Astrocyte (in vitro differentiated cells and primary cell): Measurements from ENCODE around the gene EIF4G2. TPM values are rescaled to one million over a fixed set of nuclear protein-coding genes. Genes with fewer than 3 reads are reported as not detected.

ENCODE experiments used
- DNase-seq: peaks from one replicate; pipeline ENCODE4 v3.0.0-alpha.2; 2010; ENCODE audit warnings: low read depth
- FAIRE-seq: peaks from 2 replicates; lab custom pipeline; 2011; peaks lifted over from hg19 to GRCh38; lab: Jason Lieb, UNC
- H2AFZ ChIP-seq: 2 replicates; pipeline ENCODE4 v1.6.0; 2012; ENCODE audit warnings: low read depth, low read length, inconsistent platforms
- H3K27ac ChIP-seq: 2 replicates; pipeline ENCODE4 v1.5.1; 2011; ENCODE audit warnings: low read depth, low read length, inconsistent platforms
- H3K27me3 ChIP-seq: 2 replicates; pipeline ENCODE4 v1.6.0; 2011; ENCODE audit warnings: low read length, inconsistent platforms; ENCODE audit not compliant: insufficient read depth
- H3K36me3 ChIP-seq: 2 replicates; pipeline ENCODE4 v1.5.1; 2011; ENCODE audit warnings: low read length, inconsistent platforms; ENCODE audit not compliant: insufficient read depth
- H3K4me1 ChIP-seq: 2 replicates; pipeline ENCODE4 v1.5.1; 2011; ENCODE audit warnings: low read length, inconsistent platforms; ENCODE audit not compliant: insufficient read depth
- H3K4me2 ChIP-seq: 2 replicates; pipeline ENCODE4 v1.6.0; 2012; ENCODE audit warnings: low read length, inconsistent platforms
- H3K4me3 ChIP-seq: 2 replicates; pipeline ENCODE4 v1.5.1; 2011; ENCODE audit warnings: low read depth, mild to moderate bottlenecking, low read length, inconsistent platforms; ENCODE audit not compliant: insufficient read depth
- H3K79me2 ChIP-seq: 2 replicates; pipeline ENCODE4 v1.6.0; 2012; ENCODE audit warnings: mild to moderate bottlenecking, low read length, inconsistent platforms; ENCODE audit not compliant: insufficient read depth
- H3K9ac ChIP-seq: 2 replicates; pipeline ENCODE4 v1.6.0; 2012; ENCODE audit warnings: mild to moderate bottlenecking, low read length, inconsistent platforms
- H3K9me3 ChIP-seq: 2 replicates; pipeline ENCODE4 v1.5.1; 2012; ENCODE audit warnings: low read depth, mild to moderate bottlenecking, low read length, inconsistent platforms; ENCODE audit not compliant: insufficient read depth
- H4K20me1 ChIP-seq: 2 replicates; pipeline ENCODE4 v1.6.0; 2012; ENCODE audit warnings: low read length, inconsistent platforms; ENCODE audit not compliant: insufficient read depth
- H3K27ac Mint-ChIP-seq: one replicate; pipeline ENCODE4 v1.8.0; 2021; ENCODE audit warnings: mild to moderate bottlenecking, mixed read lengths; ENCODE audit not compliant: unreplicated experiment
- H3K27me3 Mint-ChIP-seq: one replicate; pipeline ENCODE4 v1.8.0; 2021; ENCODE audit warnings: low read depth, mixed read lengths; ENCODE audit not compliant: unreplicated experiment
- H3K36me3 Mint-ChIP-seq: one replicate; pipeline ENCODE4 v1.8.0; 2021; ENCODE audit warnings: low read depth, mixed read lengths; ENCODE audit not compliant: unreplicated experiment
- H3K4me1 Mint-ChIP-seq: one replicate; pipeline ENCODE4 v1.8.0; 2021; ENCODE audit warnings: low read depth, mixed read lengths; ENCODE audit not compliant: unreplicated experiment
- H3K4me3 Mint-ChIP-seq: one replicate; pipeline ENCODE4 v1.8.0; 2021; ENCODE audit warnings: mild to moderate bottlenecking, moderate library complexity, mixed read lengths; ENCODE audit not compliant: unreplicated experiment
- H3K9me3 Mint-ChIP-seq: one replicate; pipeline ENCODE4 v1.8.0; 2021; ENCODE audit warnings: mild to moderate bottlenecking, mixed read lengths; ENCODE audit not compliant: unreplicated experiment
- CTCF ChIP-seq: IDR thresholded peaks from 2 replicates; pipeline ENCODE4 v1.5.1; 2011; ENCODE audit warnings: low read depth, mild to moderate bottlenecking, inconsistent platforms, low read length, moderate library complexity; ENCODE audit not compliant: insufficient read depth
- EZH2 ChIP-seq: IDR thresholded peaks from 2 replicates; pipeline ENCODE4 v1.6.1; 2012; ENCODE audit warnings: mild to moderate bottlenecking, low read length, inconsistent platforms; ENCODE audit not compliant: insufficient read depth
- total RNA-seq: library from RNA; stranded (reverse); gene quantifications from 2 replicates; pipeline ENCODE4 v1.2.1, GENCODE V29; 2021

Gene EIF4G2
- total RNA-seq, 1 donor from 2014 or later: 1,364 TPM

GRCh38 chr11:10857459-10857708 lies 48.7 kb upstream of the EIF4G2 start:
- H3K9me3 ChIP-seq: no peaks in the 10 kb centered on the region
- no peaks in the 10 kb centered on the region for H3K27me3 ChIP-seq
- Mint-ChIP-seq H3K9me3 (no peaks in the 10 kb centered on the region), H3K4me1 (peaks cover 16% of the 10 kb centered on the region), H3K27ac (peak overlapping the region; percentile 97), H3K4me3 (peak overlapping the region; percentile 99), H3K36me3 (peaks cover 7% of the 10 kb centered on the region), H3K27me3 (no peaks in the 10 kb centered on the region)
- no peaks in the 10 kb centered on the region for H4K20me1 ChIP-seq
- no peak for FAIRE-seq
- peak overlapping the region; percentile 88 for H3K4me2 ChIP-seq
- peak overlapping the region; percentile 73 for H2AFZ ChIP-seq
- peak overlapping the region; percentile 92 for H3K9ac ChIP-seq
- H3K4me1 ChIP-seq: no peaks in the 10 kb centered on the region
- peaks cover 29% of the 10 kb centered on the region for H3K36me3 ChIP-seq
- H3K4me3 ChIP-seq: peak overlapping the region; percentile 90
- H3K27ac ChIP-seq: peak overlapping the region; percentile 98
- TF ChIP-seq CTCF (no peak), EZH2 (no peak)
- H3K79me2 ChIP-seq: peaks cover 67% of the 10 kb centered on the region
- no peak for DNase-seq

- Histone ChIP-seq H3K9ac (peak overlapping the region; percentile 92), H2AFZ (peak overlapping the region; percentile 73), H3K27me3 (no peaks in the 10 kb centered on the region), H3K79me2 (peaks cover 71% of the 10 kb centered on the region), H3K4me2 (peak overlapping the region; percentile 88), H3K9me3 (no peaks in the 10 kb centered on the region), H3K4me1 (no peaks in the 10 kb centered on the region), H3K4me3 (peak overlapping the region; percentile 90), H3K36me3 (peaks cover 29% of the 10 kb centered on the region), H3K27ac (peak overlapping the region; percentile 98), H4K20me1 (peaks cover 3% of the 10 kb centered on the region)
- no peaks in the 10 kb centered on the region for H3K27me3 Mint-ChIP-seq
- peaks cover 7% of the 10 kb centered on the region for H3K36me3 Mint-ChIP-seq
- DNase-seq (peak; percentile 27), FAIRE-seq (no peak)
- TF ChIP-seq CTCF: no peak
- no peak for TF ChIP-seq EZH2
- H3K4me1 Mint-ChIP-seq: peaks cover 15% of the 10 kb centered on the region
- H3K27ac Mint-ChIP-seq: peak overlapping the region; percentile 97
- H3K4me3 Mint-ChIP-seq: peak overlapping the region; percentile 99
- H3K9me3 Mint-ChIP-seq: no peaks in the 10 kb centered on the region
Measured at GRCh38 chr11:10856689-10857458, 48.1 kb upstream of the EIF4G2 start.

- Histone ChIP-seq H3K4me2 (peak overlapping the region; percentile 16), H3K79me2 (peaks cover 68% of the 10 kb centered on the region)
Measured at GRCh38 chr11:10855295-10855694, 46.6 kb upstream of the EIF4G2 start.

More at GRCh38 chr11:10855295-10855694, 46.6 kb upstream of the EIF4G2 start:
- peaks cover 14% of the 10 kb centered on the region for H3K4me1 Mint-ChIP-seq
- H3K27me3 ChIP-seq: no peaks in the 10 kb centered on the region
- H3K27ac Mint-ChIP-seq: no peak overlapping the region
- peaks cover 4% of the 10 kb centered on the region for H4K20me1 ChIP-seq
- no peak overlapping the region for H3K4me3 Mint-ChIP-seq
- H3K36me3 ChIP-seq: peaks cover 29% of the 10 kb centered on the region
- H3K27ac ChIP-seq: no peak overlapping the region
- TF ChIP-seq CTCF (no peak), EZH2 (no peak)
- FAIRE-seq (no peak), DNase-seq (no peak)
- H3K4me3 ChIP-seq: no peak overlapping the region
- no peaks in the 10 kb centered on the region for H3K27me3 Mint-ChIP-seq
- no peak overlapping the region for H3K9ac ChIP-seq
- no peak overlapping the region for H2AFZ ChIP-seq
- H3K9me3 Mint-ChIP-seq: no peaks in the 10 kb centered on the region
- peaks cover 7% of the 10 kb centered on the region for H3K36me3 Mint-ChIP-seq
- no peaks in the 10 kb centered on the region for H3K9me3 ChIP-seq
- no peaks in the 10 kb centered on the region for H3K4me1 ChIP-seq
